Lung (tissue), 12 donors: Measurements from ENCODE around the gene BOLA3. TPM values are rescaled to one million over a fixed set of nuclear protein-coding genes. Genes with fewer than 3 reads are reported as not detected.

Experiments
- ATAC-seq: fragments of 200-7000 bp; cut with Tn5 transposase; one replicate; pipeline ENCODE4 v1.9.1; 2020; ENCODE audit warnings: moderate number of reproducible peaks; ENCODE audit not compliant: insufficient read depth, low FRiP score
- DNase-seq, 3 donors: peaks; one replicate each; pipeline ENCODE4 v3.0.0-alpha.2; 2013 to 2017
- H3K27ac ChIP-seq, 2 donors: one replicate each; pipeline ENCODE4 v1.5.1; 2013; ENCODE audit warnings: mild to moderate bottlenecking in 2 of 2, moderate library complexity in 2 of 2, control low read depth in 1 of 2, inconsistent platforms in 1 of 2, low read depth in 1 of 2, low read length in 1 of 2
- H3K27me3 ChIP-seq, 3 donors: one replicate each; pipeline ENCODE4 v1.5.1; 2013; ENCODE audit warnings: low read length in 2 of 3; ENCODE audit not compliant: control insufficient read depth in 3 of 3, insufficient read depth in 3 of 3
- H3K36me3 ChIP-seq, 4 donors: one replicate each; pipeline ENCODE4 v1.5.1; 2013; ENCODE audit warnings: low read length in 4 of 4, mild to moderate bottlenecking in 1 of 4, moderate library complexity in 1 of 4; ENCODE audit not compliant: control insufficient read depth in 4 of 4, insufficient read depth in 4 of 4
- H3K4me1 ChIP-seq, 5 donors: one replicate each; pipeline ENCODE4 v1.5.1; 2013; ENCODE audit warnings: low read length in 5 of 5, mild to moderate bottlenecking in 2 of 5, moderate library complexity in 1 of 5; ENCODE audit not compliant: control insufficient read depth in 5 of 5, insufficient read depth in 5 of 5
- H3K4me3 ChIP-seq: one replicate; pipeline ENCODE4 v1.5.1; 2013; ENCODE audit warnings: mild to moderate bottlenecking, control low read depth, moderate library complexity
- H3K9ac ChIP-seq, 2 donors: one replicate each; pipeline ENCODE4 v1.5.1; 2013; ENCODE audit warnings: low read length in 2 of 2, control low read depth in 1 of 2; ENCODE audit not compliant: insufficient read depth in 1 of 2
- H3K9me3 ChIP-seq, 4 donors: one replicate each; pipeline ENCODE4 v1.5.1; 2013; ENCODE audit warnings: low read length in 3 of 4, mild to moderate bottlenecking in 1 of 4, moderate library complexity in 1 of 4; ENCODE audit not compliant: control insufficient read depth in 4 of 4, insufficient read depth in 3 of 4
- WGBS, 2 donors: extraction: QIAGEN DNeasy Blood & Tissue Kit; methylation state at CpG; one replicate each; pipeline ENCODE4 v1.1.7; 2013; 5-methylcytosine and 5-hydroxymethylcytosine counted together
- polyA plus RNA-seq, 2 donors: library from polyadenylated mRNA; stranded (reverse); fragments of 200-250 nt; gene quantifications; one replicate each; pipeline ENCODE4 v1.2.1, GENCODE V29; 2013
- total RNA-seq, 2 donors: library from RNA; depleted of rRNA in 1 of 2; stranded (reverse); fragments of >200 nt in 1 of 2; gene quantifications; one replicate each; pipeline ENCODE4 v1.2.1, GENCODE V29; 2014 to 2021
- TF ChIP-seq, protein P1 (sequence below): IDR thresholded peaks from 2 replicates; pipeline ENCODE4 v1.5.1; 2012; ENCODE audit warnings: mild to moderate bottlenecking; ENCODE audit errors: control extremely low read depth, extremely low read depth
- donor health status: control.
- donor health status: control.
- donor health status: Bipolar disorder and iron deficiency.
- donor health status: healthy.
- donor health status: DM: yes; HTN: yes; CAD: no.

The BOLA3 gene
- total and polyA plus RNA-seq, 4 donors: 12.0 to 64.5 (median 39.7) TPM

GRCh38 chr2:74104839-74105238 is 42.9 kb downstream of the BOLA3 start:
- Histone ChIP-seq H3K9ac (no peak overlapping the region), H3K36me3 (peaks cover 3 to 26% (median 24%) of the 10 kb centered on the region in 4 donors), H3K27ac (no peak overlapping the region), H3K27me3 (no peaks in the 10 kb centered on the region), H3K4me3 (no peak overlapping the region), H3K4me1 (no peaks in the 10 kb centered on the region), H3K9me3 (no peaks in the 10 kb centered on the region)
- ATAC-seq (no peak), DNase-seq (peak in 1 of 3 donors; percentile 34)
- TF ChIP-seq, protein P1, sequence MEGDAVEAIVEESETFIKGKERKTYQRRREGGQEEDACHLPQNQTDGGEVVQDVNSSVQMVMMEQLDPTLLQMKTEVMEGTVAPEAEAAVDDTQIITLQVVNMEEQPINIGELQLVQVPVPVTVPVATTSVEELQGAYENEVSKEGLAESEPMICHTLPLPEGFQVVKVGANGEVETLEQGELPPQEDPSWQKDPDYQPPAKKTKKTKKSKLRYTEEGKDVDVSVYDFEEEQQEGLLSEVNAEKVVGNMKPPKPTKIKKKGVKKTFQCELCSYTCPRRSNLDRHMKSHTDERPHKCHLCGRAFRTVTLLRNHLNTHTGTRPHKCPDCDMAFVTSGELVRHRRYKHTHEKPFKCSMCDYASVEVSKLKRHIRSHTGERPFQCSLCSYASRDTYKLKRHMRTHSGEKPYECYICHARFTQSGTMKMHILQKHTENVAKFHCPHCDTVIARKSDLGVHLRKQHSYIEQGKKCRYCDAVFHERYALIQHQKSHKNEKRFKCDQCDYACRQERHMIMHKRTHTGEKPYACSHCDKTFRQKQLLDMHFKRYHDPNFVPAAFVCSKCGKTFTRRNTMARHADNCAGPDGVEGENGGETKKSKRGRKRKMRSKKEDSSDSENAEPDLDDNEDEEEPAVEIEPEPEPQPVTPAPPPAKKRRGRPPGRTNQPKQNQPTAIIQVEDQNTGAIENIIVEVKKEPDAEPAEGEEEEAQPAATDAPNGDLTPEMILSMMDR: no peak
- 94 to 97% methylated on average over 7 of the region's 7 CpGs for WGBS, 2 donors

GRCh38 chr2:74103763-74104162 is 43.9 kb downstream of the BOLA3 start:
- Histone ChIP-seq H3K9ac (no peak overlapping the region), H3K9me3 (no peaks in the 10 kb centered on the region), H3K27me3 (no peaks in the 10 kb centered on the region), H3K4me3 (no peak overlapping the region), H3K27ac (no peak overlapping the region), H3K4me1 (no peaks in the 10 kb centered on the region), H3K36me3 (peaks cover 3 to 35% (median 27%) of the 10 kb centered on the region in 4 donors)
- TF ChIP-seq, protein P1: no peak
- DNase-seq (no peak), ATAC-seq (no peak)
- WGBS, 2 donors: 86 to 87% methylated on average over 6 of the region's 6 CpGs

- WGBS, 2 donors: 97 to 98% methylated on average over 14 of the region's 14 CpGs
- no peak overlapping the region for H3K27ac ChIP-seq
- no peak for ATAC-seq
- H3K36me3 ChIP-seq: peaks cover 3 to 37% (median 27%) of the 10 kb centered on the region in 4 donors
- H3K9me3 ChIP-seq: no peaks in the 10 kb centered on the region
- no peak overlapping the region for H3K4me3 ChIP-seq
- no peaks in the 10 kb centered on the region for H3K4me1 ChIP-seq
- no peak for DNase-seq
- H3K9ac ChIP-seq: no peak overlapping the region
- TF ChIP-seq, protein P1: no peak
- no peaks in the 10 kb centered on the region for H3K27me3 ChIP-seq
Observed at GRCh38 chr2:74102516-74102915, 45.2 kb downstream of the BOLA3 start.
